Adrenal gland (tissue), 12 donors: ENCODE measurements around the gene PLA2G4C. TPM values are rescaled to one million over a fixed set of nuclear protein-coding genes. Genes with fewer than 3 reads are reported as not detected.

Experiments used
- DNase-seq, 7 donors: peaks; one replicate each; pipeline ENCODE4 v3.0.0-alpha.2; 2019 to 2020
- H3K27ac ChIP-seq, 5 donors: fragments of 200-600 bp; sonication (generic) in 4 of 5; 1 replicate in 3 of 5; 2 replicates in 2 of 5; pipeline versions ENCODE4 v1.5.1 to v1.8.0; 2016 to 2020; ENCODE audit warnings: mild to moderate bottlenecking in 1 of 5
- H3K27me3 ChIP-seq: fragments of 200-600 bp; 2 replicates; pipeline ENCODE4 v1.8.0; 2021
- H3K36me3 ChIP-seq, 2 donors: fragments of 200-600 bp; replicated peaks in 1 of 2; 1 replicate in 1 of 2; 2 replicates in 1 of 2; pipeline versions ENCODE4 v1.5.1 to v1.8.0; 2018 to 2022
- H3K4me1 ChIP-seq, 2 donors: fragments of 200-600 bp; replicated peaks in 1 of 2; 1 replicate in 1 of 2; 2 replicates in 1 of 2; pipeline versions ENCODE4 v1.5.1 to v1.8.0; 2018 to 2021
- H3K4me3 ChIP-seq, 4 donors: fragments of 200-600 bp; sonication (generic) in 3 of 4; one replicate each; pipeline ENCODE4 v1.5.1; 2016 to 2018
- H3K9me3 ChIP-seq, 3 donors: fragments of 200-600 bp; sonication (generic) in 1 of 3; replicated peaks in 1 of 3; 1 replicate in 2 of 3; 2 replicates in 1 of 3; pipeline versions ENCODE4 v1.5.1 to v1.8.0; 2016 to 2021
- POLR2A ChIP-seq, 2 donors: fragments of 450-650 bp; IDR thresholded peaks; one replicate each; pipeline ENCODE4 v1.6.1; 2017; ENCODE audit warnings: antibody characterized with exemption in 2 of 2, mild to moderate bottlenecking in 2 of 2, moderate library complexity in 1 of 2
- WGBS, 4 donors: extraction: QIAGEN DNeasy Blood & Tissue Kit in 2 of 4; methylation state at CpG; one replicate each; pipeline versions ENCODE4 v1.1.5 to v1.1.7; 2013 to 2017; 5-methylcytosine and 5-hydroxymethylcytosine counted together
- intact Hi-C, 2 donors: fragments of 100-400 bp; cut with DNase I; formaldehyde crosslinking; loops; one replicate each; pipeline versions ENCODE4 v1.14.1 to v1.15.0; 2022 to 2023
- polyA plus RNA-seq, 3 donors: library from polyadenylated mRNA; stranded (reverse); fragments of 200-250 nt in 2 of 3; fragments of 350-450 nt in 1 of 3; fragmentation: Illumina TruSeq in 1 of 3; extraction: RNeasy Lipid Tissue Mini Kit (QIAGEN cat#74804) in 1 of 3; gene quantifications; one replicate each; pipeline ENCODE4 v1.2.3, GENCODE V29; 2013 to 2014
- total RNA-seq, 9 donors: library from RNA; depleted of rRNA in 4 of 9; stranded (reverse); fragments of >200 nt in 4 of 9; fragments of 120-200 nt in 1 of 9; fragmentation: NEBNext Ultra II Directional in 1 of 9; extraction: Animal tissue kit (Norgen Biotek cat#: 25700) in 1 of 9; gene quantifications; one replicate each; pipeline versions ENCODE4 v1.1.0 to v1.2.4, GENCODE V29; 2013 to 2023
- TF ChIP-seq, protein P1 (sequence below), 6 experiments: fragments of 450-650 bp in 4 of 6; fragments of 200-600 bp in 2 of 6; sonication (generic) in 1 of 6; IDR thresholded peaks; 1 replicate in 5 of 6; 2 replicates in 1 of 6; pipeline versions ENCODE4 v1.5.1 to v1.8.0; 2016 to 2021; ENCODE audit warnings: antibody characterized with exemption in 6 of 6, mild to moderate bottlenecking in 2 of 6, moderate library complexity in 1 of 6
- donor health status: healthy with polysubstance abuse.
- donor health status: Bipolar disorder and iron deficiency.
- donor health status: DM: yes; HTN: yes; CAD: no.
- donor health status: DM: no; HTN: no; CAD: no.
- donor health status: DM: no; HTN: no; CAD: no.
- donor health status: DM: yes; HTN: yes; CAD: no.

The PLA2G4C gene
- total and polyA plus RNA-seq, 12 donors: 18.6 to 123 (median 51.6) TPM

DNA sequence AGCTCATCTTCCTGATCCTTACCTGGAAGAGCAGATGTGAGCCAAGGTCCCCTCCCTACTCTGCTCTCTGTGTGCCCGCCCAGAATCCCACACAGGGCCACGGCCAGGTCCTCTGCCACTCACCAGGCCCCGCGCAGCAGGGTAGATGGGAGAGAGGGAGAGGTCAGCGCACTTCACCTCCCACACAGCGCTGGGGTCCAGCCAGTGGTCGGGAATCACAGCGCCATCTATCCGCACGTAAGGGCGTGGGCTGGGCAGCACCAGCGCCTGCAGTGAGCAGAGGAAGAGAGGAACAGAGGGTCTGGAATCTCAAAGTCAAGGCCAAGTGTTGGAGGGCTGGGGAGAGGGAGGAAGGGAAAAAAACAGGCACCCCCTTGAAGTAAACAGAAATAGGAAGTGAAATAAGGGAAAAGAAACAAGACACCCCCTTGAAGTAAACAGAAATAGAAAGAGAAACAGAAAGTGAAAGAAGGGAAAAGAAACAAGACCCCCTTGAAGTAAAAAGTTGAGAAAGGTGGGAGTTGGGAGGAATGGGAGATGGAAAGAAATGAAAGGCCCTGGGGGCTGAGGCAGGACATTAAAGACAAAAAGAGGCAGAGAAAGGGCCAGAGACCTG is 7.0 kb upstream of the PLA2G4C start:
- TF ChIP-seq, protein P1, sequence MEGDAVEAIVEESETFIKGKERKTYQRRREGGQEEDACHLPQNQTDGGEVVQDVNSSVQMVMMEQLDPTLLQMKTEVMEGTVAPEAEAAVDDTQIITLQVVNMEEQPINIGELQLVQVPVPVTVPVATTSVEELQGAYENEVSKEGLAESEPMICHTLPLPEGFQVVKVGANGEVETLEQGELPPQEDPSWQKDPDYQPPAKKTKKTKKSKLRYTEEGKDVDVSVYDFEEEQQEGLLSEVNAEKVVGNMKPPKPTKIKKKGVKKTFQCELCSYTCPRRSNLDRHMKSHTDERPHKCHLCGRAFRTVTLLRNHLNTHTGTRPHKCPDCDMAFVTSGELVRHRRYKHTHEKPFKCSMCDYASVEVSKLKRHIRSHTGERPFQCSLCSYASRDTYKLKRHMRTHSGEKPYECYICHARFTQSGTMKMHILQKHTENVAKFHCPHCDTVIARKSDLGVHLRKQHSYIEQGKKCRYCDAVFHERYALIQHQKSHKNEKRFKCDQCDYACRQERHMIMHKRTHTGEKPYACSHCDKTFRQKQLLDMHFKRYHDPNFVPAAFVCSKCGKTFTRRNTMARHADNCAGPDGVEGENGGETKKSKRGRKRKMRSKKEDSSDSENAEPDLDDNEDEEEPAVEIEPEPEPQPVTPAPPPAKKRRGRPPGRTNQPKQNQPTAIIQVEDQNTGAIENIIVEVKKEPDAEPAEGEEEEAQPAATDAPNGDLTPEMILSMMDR (IDR thresholded peaks at IDR 0.05): no peak
- no peak for TF ChIP-seq POLR2A (IDR thresholded peaks at IDR 0.05)
- WGBS, 4 donors: 58 to 74% (median 72%) methylated on average over 12 of the region's 12 CpGs
- Histone ChIP-seq H3K36me3 (no peaks in the 10 kb centered on the region), H3K4me1 (no peaks in the 10 kb centered on the region), H3K4me3 (no peak overlapping the region), H3K27ac (no peak overlapping the region), H3K9me3 (no peaks in the 10 kb centered on the region), H3K27me3 (no peaks in the 10 kb centered on the region)
- intact Hi-C loops: no loop called here
- no peak for DNase-seq

DNA sequence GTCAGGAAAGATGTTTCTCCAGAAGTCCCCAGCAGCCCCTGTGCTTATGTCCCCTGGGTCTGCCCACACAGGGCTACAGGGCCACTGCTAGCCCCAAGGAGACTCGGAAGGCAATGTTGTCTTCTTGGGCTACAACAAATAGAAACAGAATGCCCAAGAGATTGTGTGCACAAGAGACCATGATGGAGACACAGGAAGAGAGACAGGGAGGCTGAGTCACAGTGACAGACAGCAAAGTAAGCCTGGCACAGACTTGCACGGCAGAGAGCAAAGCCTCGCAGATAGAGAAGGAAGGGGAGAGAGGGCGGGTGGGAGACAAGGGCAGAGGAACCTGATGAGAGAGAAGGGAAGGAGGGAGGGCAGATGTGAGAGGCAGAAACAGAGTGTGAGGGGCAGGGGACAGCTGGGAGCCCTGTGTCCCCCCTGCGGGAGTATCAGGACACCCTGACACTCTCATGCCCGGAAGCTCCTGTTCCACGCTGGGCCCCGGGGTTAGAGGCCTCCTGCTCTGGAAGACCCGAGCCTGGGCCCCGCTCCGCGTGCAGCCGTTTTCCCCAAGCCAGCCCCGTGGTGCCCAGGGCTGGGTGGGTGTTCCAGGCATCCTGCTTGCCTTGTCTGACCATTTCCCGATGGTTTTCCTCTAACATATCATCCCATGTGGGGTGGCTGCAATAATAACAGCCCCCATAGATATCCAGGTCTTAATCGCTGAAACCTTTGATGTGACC is 2.7 kb upstream of the PLA2G4C start:
- Histone ChIP-seq H3K9me3 (no peaks in the 10 kb centered on the region), H3K27me3 (no peaks in the 10 kb centered on the region), H3K36me3 (no peaks in the 10 kb centered on the region), H3K27ac (no peak overlapping the region), H3K4me1 (peaks cover 6 to 11% of the 10 kb centered on the region in 2 donors), H3K4me3 (no peak overlapping the region)
- intact Hi-C loops: no loop called here
- no peak for TF ChIP-seq POLR2A (IDR thresholded peaks at IDR 0.05)
- TF ChIP-seq, protein P1 (IDR thresholded peaks at IDR 0.05): no peak
- 83 to 92% (median 88%) methylated on average over 14 to 16 of the region's 16 CpGs for WGBS, 4 donors
- DNase-seq: no peak

DNA sequence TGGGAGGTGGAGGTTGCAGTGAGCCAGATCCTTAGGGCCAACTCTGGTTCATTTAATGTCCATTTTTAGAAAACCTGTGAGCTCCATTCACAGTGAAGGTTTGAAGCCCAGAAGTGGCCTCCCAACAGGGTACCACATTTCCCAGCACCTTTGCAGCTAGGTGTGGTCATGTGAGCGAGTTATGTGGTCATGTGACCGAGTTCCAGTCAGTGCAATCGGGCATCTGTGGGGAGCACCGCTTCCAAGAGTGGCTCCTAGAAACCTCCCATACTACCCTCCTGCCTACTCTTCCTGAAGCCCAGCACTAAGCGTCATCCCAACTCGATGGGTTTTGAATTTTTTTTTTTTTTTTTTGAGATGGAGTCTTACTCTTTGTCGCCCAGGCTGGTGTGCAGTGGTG is 663 bp upstream of the PLA2G4C start:
- Histone ChIP-seq H3K27ac (peak overlapping the region; percentile 86 to 99 (median 93)), H3K4me1 (peaks cover 6 to 21% of the 10 kb centered on the region in 2 donors), H3K36me3 (no peaks in the 10 kb centered on the region), H3K4me3 (no peak overlapping the region), H3K9me3 (no peaks in the 10 kb centered on the region), H3K27me3 (no peaks in the 10 kb centered on the region)
- intact Hi-C loops: no loop called here
- 56 to 66% (median 61%) methylated on average over 7 of the region's 7 CpGs for WGBS, 4 donors
- no peak for TF ChIP-seq POLR2A (IDR thresholded peaks at IDR 0.05)
- TF ChIP-seq, protein P1 (IDR thresholded peaks at IDR 0.05): no peak
- DNase-seq: no peak

DNA sequence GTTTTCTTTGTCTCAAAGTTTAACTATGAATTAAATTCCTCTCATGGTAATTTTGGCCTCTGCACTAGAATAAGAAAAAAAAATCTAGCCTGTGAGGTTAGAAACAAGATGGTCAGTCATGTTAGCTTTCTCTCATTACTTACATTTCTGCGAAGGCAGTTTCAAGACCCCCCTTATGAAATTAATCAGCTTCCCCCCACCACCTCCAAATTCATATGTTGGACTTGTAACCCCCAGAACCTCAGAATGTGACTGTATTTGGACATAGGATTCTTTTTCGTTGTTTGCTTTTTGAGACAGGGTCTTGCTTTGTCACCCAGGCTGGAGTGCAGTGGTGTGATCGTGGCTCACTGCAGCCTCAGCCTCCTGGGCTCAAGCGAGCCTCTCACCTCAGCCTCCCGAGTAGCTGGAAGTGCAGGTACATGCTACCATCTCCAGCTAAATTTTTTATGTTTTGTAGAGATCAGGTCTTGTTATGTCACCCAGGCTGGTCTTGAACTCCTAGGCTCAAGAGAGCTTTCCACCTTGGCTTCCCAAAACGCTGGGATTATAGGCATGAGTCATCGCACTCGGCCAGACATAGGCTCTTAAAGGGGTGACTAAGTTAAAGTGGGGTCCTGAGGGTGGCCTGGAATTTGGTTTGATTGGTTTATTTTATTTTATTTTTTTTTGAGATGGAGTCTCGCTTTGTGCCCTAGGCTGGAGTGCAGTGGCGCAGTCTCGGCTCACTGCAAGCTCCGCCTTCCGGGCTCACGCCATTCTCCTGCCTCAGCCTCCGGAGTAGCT is 1.4 kb downstream of the PLA2G4C start:
- 81 to 88% (median 84%) methylated on average over 15 of the region's 15 CpGs for WGBS, 4 donors
- Histone ChIP-seq H3K36me3 (peaks cover 0 to 5% of the 10 kb centered on the region in 2 donors), H3K4me1 (peaks cover 6 to 21% of the 10 kb centered on the region in 2 donors)

More for the DNA sequence above, 1.4 kb downstream of the PLA2G4C start:
- Histone ChIP-seq H3K4me3 (peak overlapping the region in 1 of 4 donors; percentile 47), H3K27me3 (no peaks in the 10 kb centered on the region), H3K27ac (peak overlapping the region in 2 of 5 donors; percentile 79 to 99), H3K9me3 (no peaks in the 10 kb centered on the region)
- no peak for TF ChIP-seq POLR2A (IDR thresholded peaks at IDR 0.05)
- TF ChIP-seq, protein P1 (IDR thresholded peaks at IDR 0.05): no peak
- intact Hi-C loops: loop anchor here in 1 of 2 donors (10.0 kb wide), 1 partner anchor 156 kb away; no protein-coding TSS in a partner anchor
- no peak for DNase-seq
